ENCODE results near the gene PDE3B. TPM values are rescaled to one million over a fixed set of nuclear protein-coding genes. Genes with fewer than 3 reads are reported as not detected.
A peak's percentile ranks its signal among the peaks of the same experiment; 100 is the strongest.

The PDE3B gene
- total RNA-seq, 1 experiment from 2014 or later = 6.7 TPM

GRCh38 chr11:14907411-14908213, 264.0 kb downstream of the PDE3B start:
- H3K4me3 ChIP-seq (replicated peaks in 1 of 2; ENCODE audit: low read depth in 1 of 2, low read length in 2 of 2) = 0 out of 4 replicates have a peak overlapping the region, but pooled peaks of 1 of the 2 experiments have one; percentile 14
- no peaks in the 10 kb centered on the region for H3K36me3 ChIP-seq (ENCODE audit: control insufficient read depth in 1 of 2, insufficient read depth in 2 of 2, low read length in 2 of 2)
- DNase-seq (ENCODE audit: low read depth, low spot score) (no peak), ATAC-seq (peak; percentile 93)
- H3K79me2 ChIP-seq (ENCODE audit: insufficient read depth, low read length) = no peaks in the 10 kb centered on the region
- no TSS peak for BruUV-seq (replicated peaks)
- TF ChIP-seq EGR1 (IDR thresholded peaks at IDR 0.05; ENCODE audit: low read depth) (no peak), POLR2AphosphoS5 (IDR thresholded peaks at IDR 0.05; ENCODE audit: low read depth, low read length) (no peak), RAD21 (IDR thresholded peaks at IDR 0.05; ENCODE audit: low read depth) (peak; percentile 81), CEBPB (IDR thresholded peaks at IDR 0.05; ENCODE audit: low read depth) (no peak), EZH2phosphoT487 (IDR thresholded peaks at IDR 0.05; ENCODE audit: borderline replicate concordance) (no peak), SRF (IDR thresholded peaks at IDR 0.05; ENCODE audit: low read depth) (no peak), JUND (IDR thresholded peaks at IDR 0.05) (no peak), FOSL1 (IDR thresholded peaks at IDR 0.05; ENCODE audit: low read depth) (no peak), SP1 (IDR thresholded peaks at IDR 0.05; ENCODE audit: low read depth) (no peak), ZNF274 (IDR thresholded peaks at IDR 0.05; ENCODE audit: low read depth, low read length) (no peak), ATF3 (IDR thresholded peaks at IDR 0.05) (no peak), ZFX (IDR thresholded peaks at IDR 0.05) (no peak), TCF7L2 (IDR thresholded peaks at IDR 0.05; ENCODE audit: borderline replicate concordance, extremely low read depth, insufficient read depth, insufficient read length) (peak; percentile 8), POLR2A (IDR thresholded peaks at IDR 0.05; ENCODE audit: borderline replicate concordance, extremely low read depth, insufficient read depth, insufficient read length) (peak; percentile 25), CBX3 (IDR thresholded peaks at IDR 0.05; ENCODE audit: low read depth) (no peak)
- TF ChIP-seq, protein P1, sequence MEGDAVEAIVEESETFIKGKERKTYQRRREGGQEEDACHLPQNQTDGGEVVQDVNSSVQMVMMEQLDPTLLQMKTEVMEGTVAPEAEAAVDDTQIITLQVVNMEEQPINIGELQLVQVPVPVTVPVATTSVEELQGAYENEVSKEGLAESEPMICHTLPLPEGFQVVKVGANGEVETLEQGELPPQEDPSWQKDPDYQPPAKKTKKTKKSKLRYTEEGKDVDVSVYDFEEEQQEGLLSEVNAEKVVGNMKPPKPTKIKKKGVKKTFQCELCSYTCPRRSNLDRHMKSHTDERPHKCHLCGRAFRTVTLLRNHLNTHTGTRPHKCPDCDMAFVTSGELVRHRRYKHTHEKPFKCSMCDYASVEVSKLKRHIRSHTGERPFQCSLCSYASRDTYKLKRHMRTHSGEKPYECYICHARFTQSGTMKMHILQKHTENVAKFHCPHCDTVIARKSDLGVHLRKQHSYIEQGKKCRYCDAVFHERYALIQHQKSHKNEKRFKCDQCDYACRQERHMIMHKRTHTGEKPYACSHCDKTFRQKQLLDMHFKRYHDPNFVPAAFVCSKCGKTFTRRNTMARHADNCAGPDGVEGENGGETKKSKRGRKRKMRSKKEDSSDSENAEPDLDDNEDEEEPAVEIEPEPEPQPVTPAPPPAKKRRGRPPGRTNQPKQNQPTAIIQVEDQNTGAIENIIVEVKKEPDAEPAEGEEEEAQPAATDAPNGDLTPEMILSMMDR (IDR thresholded peaks at IDR 0.05 in 2 of 3, conservative IDR thresholded peaks at IDR 0.05 in 1 of 3; ENCODE audit: borderline replicate concordance in 1 of 3, insufficient read depth in 1 of 3, low read depth in 2 of 3, low read length in 2 of 3) = peak; percentile 70 to 92 (median 84); a peak in 5 of 6 replicates
- TF ChIP-seq, protein P2, sequence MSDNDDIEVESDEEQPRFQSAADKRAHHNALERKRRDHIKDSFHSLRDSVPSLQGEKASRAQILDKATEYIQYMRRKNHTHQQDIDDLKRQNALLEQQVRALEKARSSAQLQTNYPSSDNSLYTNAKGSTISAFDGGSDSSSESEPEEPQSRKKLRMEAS (IDR thresholded peaks at IDR 0.05) = no peak
- H3K9me3 ChIP-seq (ENCODE audit: control insufficient read depth in 1 of 2, insufficient read depth in 1 of 2, low read depth in 1 of 2, low read length in 2 of 2) = no peaks in the 10 kb centered on the region
- no peaks in the 10 kb centered on the region for H3K9me2 ChIP-seq (ENCODE audit: insufficient read depth)
- peaks cover 3 to 12% of the 10 kb centered on the region in 2 experiments; a peak in 2 of 4 replicates for H3K4me1 ChIP-seq (ENCODE audit: control insufficient read depth in 1 of 2, insufficient read depth in 2 of 2, low read length in 2 of 2)
- no peaks in the 10 kb centered on the region for H4K20me1 ChIP-seq (ENCODE audit: insufficient read depth)
- intact Hi-C loops (cut with micrococcal nuclease) = loop anchor here (1.0 to 10.0 kb wide), 9 partner anchors 117 to 1697 kb away; no protein-coding TSS in a partner anchor
- H3K27ac ChIP-seq (ENCODE audit: low read depth, low read length) = no peak overlapping the region
- H3K4me2 ChIP-seq (ENCODE audit: low read length) = peak overlapping the region; percentile 63
- CTCF ChIA-PET = interaction anchor here (0.6 to 4.5 kb wide), 61 partner anchors 8 to 1706 kb away, joined by 3 to 306 read pairs (median 5); partner anchors contain the start of genes CALCB, CYP2R1 and PDE3B
- peak overlapping the region; percentile 93 for H2AFZ ChIP-seq (ENCODE audit: low read depth, low read length, poor library complexity, severe bottlenecking)
- H3K27me3 ChIP-seq (ENCODE audit: insufficient read depth, low read length) = no peaks in the 10 kb centered on the region
- H3K9ac ChIP-seq (ENCODE audit: low read length) = no peak overlapping the region
- RAD21 ChIA-PET (ENCODE audit: low non-redundant PET in 1 of 2, low total read pairs in 2 of 2, uncharacterized antibody in 2 of 2, unreplicated experiment in 2 of 2) = interaction anchor here (0.6 to 2.6 kb wide), 14 partner anchors 11 to 1131 kb away, joined by 3 to 30 read pairs (median 5); partner anchors contain the start of genes CYP2R1 (in 2 of the 2) and CALCB (in 1 of the 2)
- POLR2A ChIA-PET = interaction anchor here (1.3 to 3.0 kb wide), 4 partner anchors 16 to 316 kb away, joined by 3 to 17 read pairs (median 8); partner anchors contain the start of gene CYP2R1
